HG03520 (cell line): ENCODE data around the gene KCNMA1.

Source experiments
- ATAC-seq: cut with Tn5 transposase; IDR thresholded peaks from one replicate; pipeline ENCODE4 v1.9.1; 2021; ENCODE audit warnings: mild to moderate bottlenecking, moderate library complexity; ENCODE audit not compliant: unreplicated experiment

The KCNMA1 gene

GRCh38 chr10:77109351-77109994, 528.1 kb downstream of the KCNMA1 start:
- no peak for ATAC-seq

GRCh38 chr10:77106676-77107075, 530.9 kb downstream of the KCNMA1 start:
- no peak for ATAC-seq

GRCh38 chr10:77105761-77106221, 531.8 kb downstream of the KCNMA1 start:
- ATAC-seq: no peak

GRCh38 chr10:77104459-77104980, 533.1 kb downstream of the KCNMA1 start:
- no peak for ATAC-seq

GRCh38 chr10:77103213-77103612, 534.4 kb downstream of the KCNMA1 start:
- ATAC-seq: no peak

- no peak for ATAC-seq
These were observed 536.3 kb downstream of the KCNMA1 start for GRCh38 chr10:77101341-77101740.

- no peak for ATAC-seq
These were observed 538.5 kb downstream of the KCNMA1 start for GRCh38 chr10:77099136-77099535.

GRCh38 chr10:77097625-77098024, 540.0 kb downstream of the KCNMA1 start:
- ATAC-seq: no peak

- no peak for ATAC-seq
These were observed 544.5 kb downstream of the KCNMA1 start for GRCh38 chr10:77093126-77093525.

GRCh38 chr10:77091597-77092165, 545.9 kb downstream of the KCNMA1 start:
- ATAC-seq: no peak

GRCh38 chr10:77090381-77091356, 546.9 kb downstream of the KCNMA1 start:
- no peak for ATAC-seq

GRCh38 chr10:77087366-77087765, 550.2 kb downstream of the KCNMA1 start:
- no peak for ATAC-seq

- ATAC-seq: no peak
These were observed 551.5 kb downstream of the KCNMA1 start for GRCh38 chr10:77086081-77086480.

GRCh38 chr10:77085344-77085743, 552.3 kb downstream of the KCNMA1 start:
- no peak for ATAC-seq

GRCh38 chr10:77084431-77085144, 553.0 kb downstream of the KCNMA1 start:
- no peak for ATAC-seq

GRCh38 chr10:77082601-77083252, 554.9 kb downstream of the KCNMA1 start:
- no peak for ATAC-seq

- ATAC-seq: no peak
These were observed 556.1 kb downstream of the KCNMA1 start for GRCh38 chr10:77081481-77081891.

- ATAC-seq: no peak
These were observed 557.1 kb downstream of the KCNMA1 start for GRCh38 chr10:77080361-77081027.

GRCh38 chr10:77079592-77080300, 557.9 kb downstream of the KCNMA1 start:
- no peak for ATAC-seq
